Hippocampal formation (tissue), 2 donors: ENCODE data around the gene KTN1.

ENCODE experiments used
- DNase-seq, 2 donors: peaks; one replicate each; lab custom pipeline; 2025; lab: John Stamatoyannopoulos, UW

KTN1 gene, protein sequence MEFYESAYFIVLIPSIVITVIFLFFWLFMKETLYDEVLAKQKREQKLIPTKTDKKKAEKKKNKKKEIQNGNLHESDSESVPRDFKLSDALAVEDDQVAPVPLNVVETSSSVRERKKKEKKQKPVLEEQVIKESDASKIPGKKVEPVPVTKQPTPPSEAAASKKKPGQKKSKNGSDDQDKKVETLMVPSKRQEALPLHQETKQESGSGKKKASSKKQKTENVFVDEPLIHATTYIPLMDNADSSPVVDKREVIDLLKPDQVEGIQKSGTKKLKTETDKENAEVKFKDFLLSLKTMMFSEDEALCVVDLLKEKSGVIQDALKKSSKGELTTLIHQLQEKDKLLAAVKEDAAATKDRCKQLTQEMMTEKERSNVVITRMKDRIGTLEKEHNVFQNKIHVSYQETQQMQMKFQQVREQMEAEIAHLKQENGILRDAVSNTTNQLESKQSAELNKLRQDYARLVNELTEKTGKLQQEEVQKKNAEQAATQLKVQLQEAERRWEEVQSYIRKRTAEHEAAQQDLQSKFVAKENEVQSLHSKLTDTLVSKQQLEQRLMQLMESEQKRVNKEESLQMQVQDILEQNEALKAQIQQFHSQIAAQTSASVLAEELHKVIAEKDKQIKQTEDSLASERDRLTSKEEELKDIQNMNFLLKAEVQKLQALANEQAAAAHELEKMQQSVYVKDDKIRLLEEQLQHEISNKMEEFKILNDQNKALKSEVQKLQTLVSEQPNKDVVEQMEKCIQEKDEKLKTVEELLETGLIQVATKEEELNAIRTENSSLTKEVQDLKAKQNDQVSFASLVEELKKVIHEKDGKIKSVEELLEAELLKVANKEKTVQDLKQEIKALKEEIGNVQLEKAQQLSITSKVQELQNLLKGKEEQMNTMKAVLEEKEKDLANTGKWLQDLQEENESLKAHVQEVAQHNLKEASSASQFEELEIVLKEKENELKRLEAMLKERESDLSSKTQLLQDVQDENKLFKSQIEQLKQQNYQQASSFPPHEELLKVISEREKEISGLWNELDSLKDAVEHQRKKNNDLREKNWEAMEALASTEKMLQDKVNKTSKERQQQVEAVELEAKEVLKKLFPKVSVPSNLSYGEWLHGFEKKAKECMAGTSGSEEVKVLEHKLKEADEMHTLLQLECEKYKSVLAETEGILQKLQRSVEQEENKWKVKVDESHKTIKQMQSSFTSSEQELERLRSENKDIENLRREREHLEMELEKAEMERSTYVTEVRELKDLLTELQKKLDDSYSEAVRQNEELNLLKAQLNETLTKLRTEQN (N-terminal part only)

DNA sequence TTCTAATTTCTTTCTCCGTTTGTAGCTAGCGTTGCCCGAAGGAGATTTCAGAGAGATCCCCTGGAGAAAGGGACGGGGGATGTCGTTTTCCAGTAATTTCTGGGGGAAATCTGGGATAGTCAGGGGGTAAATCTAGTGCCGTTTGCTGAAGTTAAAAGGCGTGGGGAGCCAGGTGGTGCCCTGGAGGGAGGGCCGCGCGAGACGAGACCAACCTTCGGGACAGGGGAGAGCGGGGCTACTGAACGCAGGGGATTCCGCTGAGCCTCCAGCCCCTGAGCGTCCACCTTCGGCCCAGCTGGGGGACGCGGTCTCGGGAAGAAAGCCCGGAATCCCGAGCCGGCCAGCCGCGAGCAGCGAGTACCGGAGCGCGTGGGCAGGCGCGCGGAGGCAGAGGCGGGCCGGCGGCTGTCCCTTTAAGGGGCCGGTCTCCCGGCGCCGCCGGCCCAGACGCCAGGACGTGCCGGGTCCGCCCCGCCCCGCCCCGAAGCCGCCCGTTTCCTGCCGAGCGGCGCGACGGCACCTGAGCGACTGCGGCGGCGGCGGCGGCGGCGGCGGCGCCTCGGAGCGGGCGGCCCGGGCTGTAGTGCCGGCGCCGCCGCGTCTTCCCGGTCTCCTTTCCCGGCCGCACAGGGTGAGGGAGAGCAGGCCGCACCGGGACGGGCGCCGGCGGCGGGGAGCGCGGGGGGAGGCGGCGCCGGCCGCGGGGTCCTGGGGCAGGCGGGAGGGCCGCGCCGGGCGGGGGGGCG lies at the start of gene KTN1:
TSS of gene KTN1 (plus strand) at position 484 of the 746 bp plus-strand sequence. CDS start 31,842 bp downstream, outside the sequence.
- DNase-seq = peak; percentile 69 to 72

DNA sequence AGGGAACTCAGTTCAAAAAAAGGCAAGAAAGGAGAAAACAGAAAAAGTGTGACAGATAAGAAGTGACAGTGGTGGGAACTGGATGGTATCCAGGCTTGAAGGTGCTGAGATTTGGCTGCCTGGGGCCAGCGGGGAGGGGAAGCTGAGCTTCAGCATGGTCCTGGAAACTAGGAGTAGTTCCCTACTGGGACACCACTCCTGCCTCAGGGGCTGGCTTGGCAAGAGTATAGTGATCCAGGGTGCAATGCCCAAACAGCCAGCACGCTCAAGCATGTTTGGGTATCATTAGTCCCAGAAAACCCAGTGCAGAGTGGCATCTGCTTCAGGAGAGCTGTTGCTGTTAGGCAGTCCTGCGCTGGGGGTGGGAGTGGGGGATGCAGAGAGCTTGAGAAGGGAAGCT lies 49.5 kb upstream of the KTN1 start:
- DNase-seq = no peak

DNA sequence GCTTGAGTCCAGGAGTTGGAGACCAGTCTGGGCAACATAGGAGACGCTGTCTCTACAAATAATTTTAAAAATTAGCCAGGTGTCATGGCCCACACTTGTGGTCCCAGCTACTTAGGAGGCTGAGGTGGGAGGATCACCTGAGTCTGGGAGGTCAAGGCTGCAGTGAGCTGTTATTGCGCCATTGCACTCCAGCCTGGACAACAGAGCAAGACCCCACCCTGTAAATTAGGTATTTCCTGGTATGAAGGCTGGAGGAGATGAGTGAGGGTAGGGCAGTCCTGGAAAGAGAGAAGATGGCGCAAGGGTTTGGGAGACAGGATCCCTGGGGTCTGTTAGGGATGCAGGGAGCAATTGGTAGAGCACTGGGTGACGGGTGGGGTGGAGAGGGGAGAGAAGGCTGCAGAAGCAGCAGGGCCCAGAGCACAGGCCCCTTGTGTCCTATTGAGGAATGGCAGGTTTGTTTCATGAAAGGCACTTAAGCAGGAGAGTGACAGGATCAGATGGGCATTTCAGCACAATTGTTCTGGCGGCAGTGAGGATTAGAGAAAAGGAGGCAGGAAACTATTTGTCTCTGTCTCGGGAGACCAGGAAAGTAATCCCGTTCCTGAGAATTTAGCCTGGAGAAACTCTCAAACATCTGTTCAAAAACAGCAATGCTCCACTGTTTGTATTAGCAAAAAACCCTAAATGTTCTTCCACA lies 47.2 kb upstream of the KTN1 start:
- no peak for DNase-seq

DNA sequence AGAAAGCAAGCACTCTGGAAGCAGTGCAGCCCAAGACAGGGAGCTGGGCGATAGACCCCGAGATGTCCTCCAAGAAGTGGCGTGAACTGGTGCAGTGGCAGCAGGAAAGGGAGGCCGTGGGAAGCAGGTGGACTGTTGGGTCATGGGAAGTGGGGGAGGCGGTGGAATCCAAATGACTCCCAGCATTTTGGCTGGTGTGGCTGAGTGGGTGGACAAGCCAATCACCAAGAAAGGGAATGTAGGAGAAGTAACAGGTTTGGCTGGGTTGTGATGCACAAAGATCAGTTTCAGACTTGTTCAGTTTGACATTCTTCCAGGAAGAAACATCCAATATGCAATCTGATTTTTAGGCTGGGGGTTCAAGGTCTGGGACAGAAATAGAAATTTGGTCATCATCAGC lies 46.0 kb upstream of the KTN1 start:
- no peak for DNase-seq

DNA sequence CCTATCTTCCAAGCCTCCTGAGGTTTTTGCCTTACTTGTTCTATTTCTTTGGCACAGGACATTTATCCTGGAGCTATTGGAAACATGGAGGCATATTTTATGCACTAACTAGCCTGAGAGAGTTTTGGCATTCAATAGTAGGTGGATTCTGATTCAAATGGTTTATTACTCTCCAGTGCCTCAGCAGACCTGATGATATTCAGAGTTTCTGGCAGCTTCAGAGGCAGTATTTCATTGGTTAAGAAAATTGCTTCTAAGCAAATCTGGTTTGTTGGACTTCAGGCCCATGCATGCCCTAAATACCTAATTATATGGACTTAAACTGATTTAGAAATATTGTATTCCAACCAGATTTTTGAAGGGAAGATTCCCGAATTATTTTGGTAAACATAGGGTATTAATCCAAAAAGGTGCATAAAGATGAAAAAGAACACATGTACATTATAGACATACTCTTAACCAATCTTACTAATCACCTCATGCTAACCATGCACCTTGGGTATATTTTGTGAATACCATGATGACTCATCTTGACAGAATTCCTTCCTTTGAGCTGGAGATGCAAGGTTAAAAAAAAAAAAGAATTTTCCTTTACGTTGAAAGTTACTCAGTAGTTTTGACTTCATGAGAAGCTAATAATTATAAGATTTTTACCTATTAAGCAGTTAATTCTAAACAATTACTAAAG lies 44.3 kb upstream of the KTN1 start:
- DNase-seq = no peak

DNA sequence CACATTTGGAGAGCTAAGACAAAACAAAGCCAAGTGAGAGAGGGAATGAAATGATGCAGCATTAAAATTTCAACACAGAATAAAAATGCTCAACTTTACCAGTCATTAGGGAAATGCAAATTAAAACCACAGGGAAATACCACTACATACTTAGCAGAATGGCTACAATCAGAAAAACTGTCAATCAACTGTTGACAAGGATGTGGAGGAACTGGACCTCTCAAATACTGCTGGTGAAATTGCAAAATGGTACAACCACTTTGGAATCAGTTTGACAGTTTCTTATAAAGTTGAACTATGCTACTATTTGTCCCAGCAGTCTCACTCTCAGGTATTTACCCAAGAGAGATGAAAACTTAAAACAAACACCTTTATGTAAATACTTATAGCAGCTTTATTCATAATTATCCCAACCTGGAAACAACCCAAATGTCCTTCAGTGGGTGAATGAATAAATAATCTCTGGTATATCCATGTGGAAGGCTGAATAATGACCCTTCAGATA lies 43.8 kb upstream of the KTN1 start:
- DNase-seq = no peak

DNA sequence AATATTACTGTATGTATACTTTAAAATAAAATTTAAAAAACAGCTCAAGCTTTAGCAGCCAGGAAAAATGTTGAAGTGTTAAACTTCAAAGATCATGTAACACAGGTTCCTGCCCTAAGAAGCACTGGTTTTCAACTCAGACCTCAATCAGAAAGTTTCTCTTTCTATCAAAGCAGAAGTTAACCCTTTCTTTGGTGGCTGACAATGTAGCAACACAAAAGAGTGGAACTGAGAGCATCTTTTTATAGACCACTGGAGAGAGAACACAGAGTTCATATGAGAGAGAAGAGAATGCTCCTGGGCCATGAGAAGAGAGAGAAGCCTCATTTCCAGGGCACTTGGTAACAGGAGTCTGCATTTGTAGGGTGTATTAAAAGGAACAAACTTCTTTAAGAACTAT lies 42.2 kb upstream of the KTN1 start:
- no peak for DNase-seq

DNA sequence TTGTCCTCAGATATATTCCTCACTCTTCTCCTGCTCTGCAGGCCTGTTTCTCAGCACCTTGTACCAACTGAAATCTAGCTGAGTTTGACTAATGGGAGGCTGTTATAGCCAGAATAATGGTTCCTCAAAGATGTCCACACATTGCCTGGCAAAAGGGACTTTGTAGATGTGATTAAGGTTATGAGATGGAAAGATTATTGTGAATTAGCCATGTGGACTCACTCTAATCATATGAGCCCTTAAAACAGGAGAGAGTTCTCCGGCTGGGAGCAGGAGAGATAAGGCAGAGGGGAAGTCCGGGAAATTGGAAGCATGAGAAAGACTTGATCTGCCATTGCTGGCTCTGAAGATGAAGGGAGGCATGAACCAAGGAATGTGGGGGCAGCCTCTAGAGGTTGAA lies 40.0 kb upstream of the KTN1 start:
- no peak for DNase-seq

DNA sequence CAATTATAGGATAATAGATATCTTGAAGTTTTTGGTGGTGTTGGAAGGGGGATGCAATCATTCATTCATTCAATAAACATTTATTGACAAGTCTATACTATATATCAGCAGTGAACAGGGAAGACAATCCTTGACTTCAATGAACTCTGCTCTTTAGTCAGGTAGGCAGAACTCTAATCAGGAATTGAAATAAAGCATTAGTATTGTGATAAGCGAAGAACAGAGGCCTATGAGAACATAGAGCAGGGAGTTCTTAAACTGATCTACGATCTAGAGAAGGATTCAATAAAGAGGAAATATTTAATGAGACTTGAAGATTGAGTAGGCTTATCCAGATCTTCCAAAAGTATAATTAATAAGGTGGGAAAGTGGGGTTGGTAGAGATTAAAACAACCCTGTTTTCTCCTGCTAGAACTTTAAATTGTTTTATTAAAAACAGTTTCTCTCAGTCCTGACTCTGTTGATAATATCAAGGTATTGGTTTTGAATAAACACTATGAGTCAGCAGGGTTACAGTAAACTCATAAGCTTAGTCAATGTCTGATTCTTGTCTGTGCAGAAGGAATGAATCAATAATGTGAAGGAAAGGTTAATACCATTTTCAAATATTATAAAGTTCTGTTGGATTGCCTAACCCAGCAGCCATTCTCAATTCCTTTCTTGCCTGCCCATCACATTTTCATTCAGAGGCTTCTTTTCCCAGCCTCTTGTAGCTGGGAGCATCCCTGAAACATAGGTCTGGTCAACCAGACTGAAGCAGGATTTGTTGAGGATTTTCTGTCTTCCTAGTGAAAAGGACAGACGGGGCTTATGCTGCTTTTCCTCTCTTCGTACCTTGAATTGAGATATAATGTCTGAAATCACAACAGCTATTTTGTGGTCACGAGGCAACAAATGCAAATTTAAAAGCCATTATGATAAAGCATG lies 38.9 kb upstream of the KTN1 start:
- DNase-seq = no peak

DNA sequence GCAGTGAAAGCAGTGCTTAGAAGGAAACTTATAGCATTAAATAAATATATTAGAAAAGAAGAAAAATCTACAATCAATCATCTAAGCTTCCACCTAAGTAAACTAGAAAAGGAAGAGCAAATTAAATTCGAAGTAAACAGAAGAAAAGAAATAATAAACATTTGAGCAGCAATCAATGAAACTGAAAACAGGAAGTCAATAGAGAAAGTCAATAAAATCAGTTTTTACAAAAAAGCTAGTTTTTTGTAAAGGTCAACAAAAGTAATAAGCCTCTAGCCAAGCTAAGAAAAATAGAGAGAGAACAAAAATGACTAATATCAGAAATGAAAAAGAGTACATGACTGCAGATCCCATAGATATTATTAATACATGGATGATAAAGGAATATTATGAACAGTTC lies 34.2 kb upstream of the KTN1 start:
- no peak for DNase-seq

DNA sequence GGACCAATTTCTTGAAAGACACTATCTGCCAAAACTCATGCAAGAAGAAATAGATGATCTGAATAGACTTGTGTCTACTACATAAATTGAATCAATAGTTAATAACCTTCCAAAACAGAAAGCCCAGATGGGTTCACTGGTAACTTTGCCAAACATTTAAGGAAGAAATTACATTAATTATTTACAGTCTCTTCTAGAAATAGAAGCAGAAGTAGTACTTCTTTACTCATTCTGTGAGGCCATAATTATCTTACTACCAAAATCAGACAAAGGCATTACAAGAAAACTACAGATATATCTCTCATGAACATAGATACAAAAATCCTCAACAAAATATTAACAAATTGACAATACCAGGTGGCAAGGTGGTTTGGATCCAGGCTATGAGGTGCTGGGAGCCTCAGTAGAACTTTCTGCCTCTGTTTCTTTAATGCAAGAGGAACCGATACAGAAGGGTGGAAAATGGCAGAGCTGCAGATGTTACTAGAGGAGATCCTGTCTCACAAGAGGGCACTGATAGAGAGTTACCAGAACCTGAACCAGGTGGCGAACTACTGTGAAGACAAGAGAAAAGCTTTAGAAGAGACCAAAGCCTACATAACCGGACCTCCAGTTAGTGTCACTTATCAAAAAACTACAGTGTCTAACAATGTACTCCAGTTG lies 33.7 kb upstream of the KTN1 start:
- no peak for DNase-seq

DNA sequence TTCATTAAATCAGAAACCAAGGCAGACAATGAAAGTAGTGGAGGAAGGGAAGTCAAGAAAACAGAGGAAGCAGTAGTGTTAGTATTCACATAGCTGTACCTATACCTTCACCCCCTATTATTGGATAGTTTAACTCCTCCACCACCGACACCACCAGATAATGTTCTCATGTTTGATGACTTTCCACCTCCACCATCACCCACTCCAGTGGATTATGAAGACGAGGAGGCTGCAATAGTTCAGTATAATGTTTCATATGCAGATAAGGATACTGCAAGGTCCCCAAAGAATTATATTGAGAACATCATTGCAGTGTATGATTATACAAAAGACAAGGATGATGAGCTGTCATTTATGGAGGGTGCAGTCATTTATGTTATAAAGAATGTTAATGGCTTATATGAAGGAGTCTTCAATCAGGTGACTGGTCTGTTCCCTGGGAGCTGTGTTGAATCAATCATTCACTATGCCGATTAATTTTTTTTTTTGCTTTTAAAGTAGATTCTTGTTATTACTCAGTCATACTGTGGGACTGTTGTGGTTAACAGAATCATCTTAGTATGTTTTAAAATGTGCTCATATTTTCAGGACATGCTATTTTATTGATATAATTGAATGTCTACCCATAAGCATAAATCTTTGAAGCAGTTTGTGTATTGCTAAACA lies 32.2 kb upstream of the KTN1 start:
- DNase-seq = no peak

DNA sequence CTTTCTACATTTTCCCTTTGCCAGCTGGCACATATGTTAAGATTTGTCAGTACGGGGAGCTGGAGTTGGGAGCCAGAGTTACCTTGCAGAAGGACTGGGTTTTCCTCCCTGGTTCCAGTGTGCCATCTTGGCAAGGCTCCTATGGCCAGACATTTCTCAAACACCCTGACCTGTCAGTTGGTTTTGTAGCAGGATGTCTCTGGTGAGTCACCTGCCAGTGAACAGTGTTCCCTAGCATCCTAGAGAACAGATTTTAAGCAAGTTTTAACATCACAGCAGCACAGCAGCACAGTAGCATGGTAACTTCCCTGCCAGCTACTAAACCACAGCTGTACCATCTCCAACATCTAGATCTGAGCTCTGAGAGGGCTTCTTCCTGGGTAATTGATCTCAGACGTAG lies 26.2 kb upstream of the KTN1 start:
- DNase-seq = no peak

DNA sequence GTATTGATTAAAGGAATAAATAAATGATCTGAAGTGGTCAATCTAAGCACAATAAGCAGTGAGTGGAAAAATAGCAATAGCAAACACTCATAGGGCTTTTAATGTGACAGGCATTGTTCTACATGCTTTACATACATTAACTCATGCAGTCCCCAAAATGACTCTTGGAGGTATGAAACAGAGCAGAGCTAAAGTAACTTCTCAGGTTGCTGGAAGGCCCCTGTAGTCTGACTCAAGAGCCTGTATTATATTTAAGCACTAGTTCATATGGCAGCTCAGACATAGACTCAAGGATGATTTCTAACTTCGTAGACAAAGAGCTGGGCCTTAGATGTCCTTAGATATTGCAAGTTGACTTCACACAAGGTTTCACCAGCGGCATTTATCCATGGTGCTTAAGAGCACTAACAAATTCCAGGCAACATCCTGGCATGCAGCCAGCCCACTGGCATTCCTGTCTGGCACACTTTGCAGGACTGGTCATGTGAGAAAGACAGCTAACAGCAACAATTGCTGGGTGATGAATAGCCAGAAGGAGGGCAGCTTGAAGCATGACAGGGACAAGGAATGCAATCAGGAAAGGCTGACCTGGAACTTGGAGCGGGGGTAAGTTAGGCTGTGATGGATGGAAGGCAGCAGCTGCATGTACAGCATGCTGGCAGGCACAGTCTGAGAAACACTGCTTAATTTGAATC lies 22.9 kb upstream of the KTN1 start:
- peak in 1 of 2 donors; percentile 15 for DNase-seq

DNA sequence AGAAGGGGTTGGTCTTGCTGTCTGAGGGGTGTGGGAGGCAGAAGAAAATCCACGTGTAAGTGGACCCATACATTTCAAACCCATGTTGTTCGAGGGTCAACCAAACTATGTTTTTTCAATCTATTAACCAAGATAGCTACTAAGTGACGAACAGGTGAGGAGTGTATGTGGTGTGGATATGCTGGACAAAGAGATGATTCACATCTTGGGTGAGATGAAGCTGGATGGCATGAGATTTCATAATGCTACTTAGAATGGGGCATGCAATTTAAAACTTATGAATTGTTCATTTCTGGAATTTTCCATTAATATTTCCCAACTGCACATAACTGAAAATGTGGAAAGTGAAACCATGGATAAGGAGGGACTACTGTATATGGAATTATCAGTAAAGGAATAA lies 17.9 kb upstream of the KTN1 start:
- no peak for DNase-seq

DNA sequence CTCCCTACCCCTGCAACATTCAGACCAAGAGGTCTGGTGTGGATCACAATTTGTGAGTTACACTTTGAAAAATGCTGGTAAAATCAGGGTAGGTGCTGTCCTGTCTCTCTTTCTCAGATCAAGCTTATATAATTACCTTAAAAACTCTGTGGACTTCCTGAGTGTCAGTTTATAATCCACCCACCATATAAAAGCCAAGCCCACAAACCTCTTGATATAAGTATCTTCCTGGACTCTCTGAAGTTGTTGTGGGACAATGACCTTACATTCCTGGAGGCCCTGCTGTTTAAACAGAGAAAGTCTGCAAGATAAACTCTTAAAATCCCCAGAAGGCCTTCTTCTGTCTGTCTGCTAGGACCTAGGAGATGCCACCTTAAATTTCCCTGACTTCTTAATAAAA lies 11.4 kb upstream of the KTN1 start:
- DNase-seq = no peak
